ENCODE results near the gene MED16. TPM values are rescaled to one million over a fixed set of nuclear protein-coding genes. Genes with fewer than 3 reads are reported as not detected.

MED16 gene
- total RNA-seq, 1 donor from 2014 or later = 53.5 TPM

- H3K4me3 ChIP-seq (ENCODE audit: low read depth, low read length) = no peak overlapping the region
- no peak for DNase-seq (ENCODE audit: low read depth)
- TF ChIP-seq CTCF (conservative IDR thresholded peaks at IDR 0.05; ENCODE audit: low read depth, low read length) = no peak
Observed at GRCh38 chr19:927780-928401, 34.9 kb upstream of the MED16 start.

DNA sequence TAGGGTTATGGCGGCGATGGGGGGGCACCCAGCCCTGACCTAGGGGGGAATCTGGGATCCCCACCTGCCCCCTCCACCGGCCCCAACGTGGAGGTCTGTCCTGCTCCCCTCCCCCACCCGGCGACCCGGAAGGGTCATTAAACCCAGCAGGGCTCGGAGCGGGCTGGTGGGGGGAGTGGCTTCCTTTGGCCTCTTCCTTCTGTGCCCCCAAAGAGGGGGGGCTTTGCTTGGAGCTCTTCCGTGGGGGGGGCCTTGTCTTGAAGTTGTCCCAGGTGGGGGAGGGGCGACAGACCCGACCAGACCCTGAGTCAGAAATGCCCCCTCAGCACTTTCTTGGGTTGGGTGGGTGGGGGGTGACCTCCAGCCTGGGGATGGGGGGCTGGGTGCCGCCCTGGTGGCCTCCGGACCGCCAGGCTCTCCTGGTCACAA, 34.4 kb upstream of the MED16 start:
- DNase-seq (ENCODE audit: low read depth) = no peak
- TF ChIP-seq CTCF (conservative IDR thresholded peaks at IDR 0.05; ENCODE audit: low read depth, low read length) = no peak
- peak overlapping the region; percentile 87 for H3K4me3 ChIP-seq (ENCODE audit: low read depth, low read length)

DNA sequence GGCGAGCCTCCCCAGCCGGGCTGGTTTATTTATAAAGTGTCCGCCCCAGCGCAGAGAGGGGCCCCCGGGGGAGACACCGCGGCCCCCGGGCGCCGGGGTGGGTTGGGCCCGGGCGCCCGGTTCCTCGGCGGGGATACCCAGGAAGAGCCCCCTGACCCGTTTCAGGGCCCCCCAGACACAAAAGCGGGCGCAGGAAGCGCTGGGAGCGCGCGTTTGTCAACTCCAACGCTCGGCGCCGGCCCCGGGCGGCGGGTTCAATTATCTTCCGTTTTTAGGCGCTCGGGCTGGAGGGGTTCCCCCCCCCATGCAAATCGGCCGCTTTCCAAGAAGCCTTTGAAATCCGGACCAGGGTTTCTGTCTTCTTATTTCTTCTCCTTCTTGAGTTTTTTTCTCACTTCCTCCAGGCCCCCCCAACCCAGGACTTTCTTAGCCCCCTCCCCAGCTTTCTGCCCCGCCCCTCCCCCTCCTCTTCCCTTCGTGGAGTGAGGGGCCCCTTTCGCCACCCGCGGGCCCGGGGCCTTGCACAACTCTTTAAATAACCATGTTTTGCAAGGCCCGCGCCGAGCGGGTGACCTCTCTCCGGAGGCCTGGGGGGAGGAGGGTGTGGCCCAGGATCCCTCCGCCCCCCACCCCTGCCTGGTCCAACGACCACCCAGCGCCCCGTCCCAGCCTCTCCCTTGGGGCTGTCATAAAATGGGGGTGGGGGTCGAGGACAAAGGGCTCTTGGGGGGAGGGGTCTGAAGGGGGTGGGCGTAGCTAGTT, 33.8 kb upstream of the MED16 start:
- H3K4me3 ChIP-seq (ENCODE audit: low read depth, low read length) = peak overlapping the region; percentile 87
- no peak for TF ChIP-seq CTCF (conservative IDR thresholded peaks at IDR 0.05; ENCODE audit: low read depth, low read length)
- DNase-seq (ENCODE audit: low read depth) = no peak

- peak overlapping the region; percentile 87 for H3K4me3 ChIP-seq (ENCODE audit: low read depth, low read length)
- DNase-seq (ENCODE audit: low read depth) = no peak
- TF ChIP-seq CTCF (conservative IDR thresholded peaks at IDR 0.05; ENCODE audit: low read depth, low read length) = no peak
Observed at GRCh38 chr19:926323-926588, 33.3 kb upstream of the MED16 start.

GRCh38 chr19:925526-926322, 32.7 kb upstream of the MED16 start, which contains the start of gene ARID3A:
TSS of gene ARID3A (plus strand) at chr19:926035. CDS start at chr19:929529, 3,494 bp downstream.
- peak within 1 kb of the TSS; percentile 87 for H3K4me3 ChIP-seq (ENCODE audit: low read depth, low read length)
- no peak for TF ChIP-seq CTCF (conservative IDR thresholded peaks at IDR 0.05; ENCODE audit: low read depth, low read length)
- DNase-seq (ENCODE audit: low read depth) = no peak

GRCh38 chr19:925087-925525, 32.1 kb upstream of the MED16 start:
- H3K4me3 ChIP-seq (ENCODE audit: low read depth, low read length) = peak overlapping the region; percentile 87
- no peak for TF ChIP-seq CTCF (conservative IDR thresholded peaks at IDR 0.05; ENCODE audit: low read depth, low read length)
- DNase-seq (ENCODE audit: low read depth) = no peak

Measured in epithelial cell of proximal tubule (primary cell).